ACC112 (cell line): ENCODE results near the gene ZNF516.
A peak's percentile ranks its signal among the peaks of the same experiment; 100 is the strongest.

Experiments used
- H2AFZ ChIP-seq: fragments of 200-600 bp; sonication (generic); one replicate; pipeline ENCODE4 v1.6.0; 2017; ENCODE audit warnings: antibody characterized with exemption, low read length; ENCODE audit not compliant: unreplicated experiment
- H3K27ac ChIP-seq: fragments of 200-600 bp; sonication (generic); 2 replicates; pipeline ENCODE4 v1.5.1; 2014; ENCODE audit warnings: low read depth, mild to moderate bottlenecking, antibody characterized with exemption, low read length, moderate library complexity
- H3K27me3 ChIP-seq: fragments of 200-600 bp; sonication (generic); 2 replicates; pipeline ENCODE4 v1.6.1; 2014; ENCODE audit warnings: mild to moderate bottlenecking, antibody characterized with exemption, low read length, moderate library complexity, mixed read lengths; ENCODE audit not compliant: insufficient read depth
- H3K36me3 ChIP-seq: fragments of 200-600 bp; sonication (generic); 2 replicates; pipeline ENCODE4 v1.6.1; 2016; ENCODE audit warnings: mild to moderate bottlenecking, antibody characterized with exemption, low read length, moderate library complexity, mixed read lengths; ENCODE audit not compliant: insufficient read depth
- H3K4me1 ChIP-seq: fragments of 200-600 bp; sonication (generic); one replicate; pipeline ENCODE4 v1.6.1; 2016; ENCODE audit warnings: low read length, mixed read lengths; ENCODE audit not compliant: insufficient read depth, unreplicated experiment, control insufficient read depth
- H3K4me3 ChIP-seq: fragments of 200-600 bp; sonication (generic); 2 replicates; pipeline ENCODE4 v1.5.1; 2014; ENCODE audit warnings: mild to moderate bottlenecking, low read depth, low read length
- H3K79me2 ChIP-seq: fragments of 200-600 bp; sonication (generic); one replicate; pipeline ENCODE4 v1.6.0; 2016; ENCODE audit warnings: low read length; ENCODE audit not compliant: control insufficient read depth, unreplicated experiment, insufficient read depth

The ZNF516 gene

DNA sequence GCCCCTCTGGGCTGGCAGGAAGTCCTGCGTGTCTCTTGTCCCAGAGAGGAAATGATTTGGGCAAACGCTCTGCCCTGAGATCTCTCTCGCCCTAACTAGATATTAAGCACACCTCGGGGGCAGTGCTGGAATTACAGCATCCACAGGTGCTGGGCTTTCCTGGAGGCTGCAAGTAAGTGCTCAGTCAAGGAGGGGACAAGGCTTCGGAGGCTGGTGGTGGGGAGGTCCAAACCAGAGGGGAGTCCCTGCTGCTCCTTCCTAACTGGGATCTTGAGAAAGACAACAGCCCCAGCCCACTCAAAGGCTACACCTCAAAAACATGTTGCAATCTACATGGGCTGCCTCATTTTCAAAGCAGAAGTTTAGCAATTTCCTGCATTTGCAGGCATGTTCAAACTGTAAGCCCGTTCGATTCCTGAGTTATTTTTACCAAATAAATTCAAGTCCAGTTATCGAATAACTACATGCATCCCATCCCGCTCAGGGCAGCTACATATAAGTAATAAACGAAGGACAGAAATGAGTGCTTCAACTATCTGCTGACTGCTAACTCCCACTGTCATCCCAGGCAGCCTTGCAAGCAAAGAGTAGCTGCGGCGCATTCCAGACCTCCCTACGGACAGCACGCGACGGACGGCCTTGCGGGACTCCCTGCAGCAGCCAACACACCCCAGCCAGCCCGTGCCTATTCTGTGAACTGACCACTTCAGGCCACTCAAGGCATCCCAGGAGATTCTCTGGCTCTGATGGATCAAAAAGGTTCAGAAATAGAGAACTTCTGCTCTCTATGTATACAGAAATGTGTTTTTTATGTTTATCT, 27.5 kb downstream of the ZNF516 start:
- Histone ChIP-seq H3K27ac (peak overlapping the region; percentile 26; the same call in 1 of the 2 replicates), H3K4me1 (peaks cover 17% of the 10 kb centered on the region), H3K4me3 (peak overlapping the region; percentile 47), H3K79me2 (peaks cover 77% of the 10 kb centered on the region), H2AFZ (peak overlapping the region; percentile 56), H3K36me3 (no peaks in the 10 kb centered on the region), H3K27me3 (no peaks in the 10 kb centered on the region)

DNA sequence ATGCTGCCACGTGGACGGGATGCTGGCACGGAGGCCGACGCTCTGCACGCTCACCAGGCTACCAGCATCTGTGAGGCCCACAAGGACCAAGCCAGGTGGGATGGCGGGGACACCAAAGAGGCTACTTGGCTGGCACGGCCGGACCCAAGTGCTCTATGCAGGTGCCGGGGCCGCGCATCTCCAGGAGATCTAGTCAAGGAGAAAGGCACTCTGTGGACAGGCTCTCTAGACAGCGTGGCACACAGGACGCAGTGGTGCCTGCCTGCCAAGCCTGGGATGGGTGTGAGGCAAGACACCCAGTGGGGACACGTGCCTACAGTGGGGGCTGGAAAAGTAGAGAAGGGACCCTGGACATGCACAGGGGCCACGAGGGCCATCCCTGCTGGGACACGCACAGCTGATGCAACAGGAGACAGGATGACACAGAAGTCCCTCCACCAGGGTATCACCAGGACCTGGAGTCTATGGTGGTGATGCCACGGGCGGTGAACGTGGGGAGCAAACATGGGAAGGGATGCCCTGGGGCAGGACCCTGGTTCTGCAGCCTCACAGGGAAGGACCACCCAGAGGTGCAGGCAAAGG, 28.5 kb downstream of the ZNF516 start:
- Histone ChIP-seq H3K27ac (no peak overlapping the region), H3K79me2 (peaks cover 73% of the 10 kb centered on the region), H3K4me3 (no peak overlapping the region), H3K4me1 (peaks cover 17% of the 10 kb centered on the region), H3K36me3 (no peaks in the 10 kb centered on the region), H3K27me3 (no peaks in the 10 kb centered on the region), H2AFZ (no peak overlapping the region)

DNA sequence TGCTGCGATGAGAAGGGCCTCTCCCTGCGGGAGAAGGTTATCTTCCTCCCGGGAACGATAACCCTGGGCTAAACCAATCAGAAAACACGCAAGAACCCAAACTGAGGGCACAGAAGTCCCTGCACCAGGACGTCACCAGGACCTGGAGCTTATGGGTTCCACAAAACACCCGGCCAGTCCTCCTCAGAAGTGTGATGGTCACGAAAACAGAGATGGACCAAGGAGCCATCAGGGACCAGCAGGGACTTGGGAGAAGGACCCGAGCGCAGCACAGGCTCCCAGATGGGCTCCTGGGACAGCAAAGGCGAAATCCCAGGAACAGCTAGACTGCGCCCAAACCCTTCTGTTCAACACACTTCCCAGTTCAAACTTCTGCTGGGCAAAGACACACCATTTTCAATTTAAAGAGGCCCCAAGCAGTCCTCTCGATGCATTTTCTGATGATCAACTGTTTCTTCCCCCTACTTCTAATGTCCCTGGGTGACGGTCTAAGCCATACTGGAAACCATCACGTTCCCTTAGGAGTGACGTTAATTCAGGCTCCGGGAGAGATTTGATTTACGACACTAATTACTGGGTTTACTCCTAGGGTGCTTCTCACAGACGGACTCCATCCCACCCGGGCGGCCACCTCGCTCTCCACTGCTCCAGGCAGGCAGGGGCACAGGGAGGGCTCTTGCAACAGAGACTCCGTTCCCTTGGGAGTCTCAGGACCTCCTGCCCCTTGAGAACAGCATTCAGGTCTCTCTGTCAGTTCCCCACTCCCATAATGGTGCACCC, 29.2 kb downstream of the ZNF516 start:
- peaks cover 71% of the 10 kb centered on the region for H3K79me2 ChIP-seq
- no peak overlapping the region for H2AFZ ChIP-seq
- no peaks in the 10 kb centered on the region for H3K27me3 ChIP-seq
- no peak overlapping the region for H3K4me3 ChIP-seq
- H3K4me1 ChIP-seq: peaks cover 17% of the 10 kb centered on the region
- no peak overlapping the region for H3K27ac ChIP-seq
- no peaks in the 10 kb centered on the region for H3K36me3 ChIP-seq

- Histone ChIP-seq H3K79me2 (peaks cover 66% of the 10 kb centered on the region), H3K36me3 (no peaks in the 10 kb centered on the region), H3K4me1 (peaks cover 22% of the 10 kb centered on the region), H2AFZ (no peak overlapping the region), H3K27ac (no peak overlapping the region), H3K27me3 (no peaks in the 10 kb centered on the region), H3K4me3 (no peak overlapping the region)
These were observed 30.5 kb downstream of the ZNF516 start for GRCh38 chr18:76464281-76465259.

DNA sequence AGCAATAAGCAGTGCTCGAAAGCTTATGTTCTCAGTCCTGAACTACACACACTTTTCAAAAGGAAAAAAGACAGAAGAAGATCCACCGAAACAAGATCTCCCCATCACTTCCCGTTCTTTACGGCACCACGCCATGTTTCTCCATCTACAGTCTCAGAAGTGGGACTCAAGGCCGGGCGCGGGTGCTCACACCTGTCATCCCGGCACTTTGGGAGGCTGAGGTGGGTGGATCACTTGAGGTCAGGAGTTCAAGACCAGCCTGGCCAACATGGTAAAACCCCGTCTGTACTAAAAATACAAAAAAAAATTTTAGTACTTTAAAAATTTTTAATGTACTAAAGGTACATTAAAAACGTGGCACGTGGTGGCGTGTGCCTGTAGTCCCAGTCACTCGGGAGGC, 31.2 kb downstream of the ZNF516 start:
- H3K79me2 ChIP-seq: peaks cover 70% of the 10 kb centered on the region
- H3K27ac ChIP-seq: no peak overlapping the region
- no peaks in the 10 kb centered on the region for H3K27me3 ChIP-seq
- H3K4me3 ChIP-seq: no peak overlapping the region
- H3K4me1 ChIP-seq: peaks cover 27% of the 10 kb centered on the region
- H3K36me3 ChIP-seq: no peaks in the 10 kb centered on the region
- no peak overlapping the region for H2AFZ ChIP-seq

DNA sequence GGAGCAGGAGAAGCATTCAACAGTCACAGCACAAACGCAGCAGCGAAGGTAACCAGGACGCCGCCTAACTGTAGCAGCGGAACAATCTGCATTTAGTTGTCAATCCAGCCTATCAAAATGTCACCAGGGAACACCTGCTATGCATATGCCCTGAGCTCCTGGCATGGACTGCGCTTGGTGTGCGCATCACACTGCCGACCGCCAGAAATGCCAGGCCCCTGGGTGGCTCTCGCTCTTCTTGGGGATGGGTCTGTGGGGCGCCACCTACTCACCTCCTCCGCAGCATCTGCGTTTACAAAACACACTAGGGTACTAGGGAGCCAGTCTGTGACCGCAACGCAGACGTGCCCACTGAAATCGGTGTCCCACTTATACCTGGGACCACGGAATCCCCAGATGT, 31.7 kb downstream of the ZNF516 start:
- peaks cover 27% of the 10 kb centered on the region for H3K4me1 ChIP-seq
- H3K79me2 ChIP-seq: peaks cover 70% of the 10 kb centered on the region
- no peaks in the 10 kb centered on the region for H3K36me3 ChIP-seq

DNA sequence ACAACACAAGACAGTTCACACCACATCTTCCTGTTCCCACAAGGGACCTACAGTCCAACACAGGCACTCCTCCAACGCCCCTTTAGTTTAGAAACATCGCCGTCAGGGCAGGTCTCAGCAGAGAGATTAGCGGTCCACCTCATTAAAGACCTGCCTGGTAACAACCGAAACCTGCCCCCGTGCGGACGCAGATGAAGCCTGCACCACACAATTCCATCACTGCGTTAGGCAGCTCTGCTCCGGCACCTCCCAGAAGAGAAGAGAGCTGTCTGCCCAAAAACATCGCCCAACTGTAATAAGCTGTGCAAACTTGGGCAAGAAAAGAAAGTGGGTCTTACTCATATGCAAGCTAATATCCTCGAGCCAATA, 32.7 kb downstream of the ZNF516 start:
- no peak overlapping the region for H2AFZ ChIP-seq
- no peaks in the 10 kb centered on the region for H3K36me3 ChIP-seq
- H3K4me3 ChIP-seq: no peak overlapping the region
- H3K27ac ChIP-seq: no peak overlapping the region
- H3K4me1 ChIP-seq: peaks cover 32% of the 10 kb centered on the region
- no peaks in the 10 kb centered on the region for H3K27me3 ChIP-seq
- peaks cover 68% of the 10 kb centered on the region for H3K79me2 ChIP-seq

More for the DNA sequence above, 31.7 kb downstream of the ZNF516 start:
- Histone ChIP-seq H2AFZ (no peak overlapping the region), H3K4me3 (no peak overlapping the region), H3K27me3 (no peaks in the 10 kb centered on the region), H3K27ac (no peak overlapping the region)

DNA sequence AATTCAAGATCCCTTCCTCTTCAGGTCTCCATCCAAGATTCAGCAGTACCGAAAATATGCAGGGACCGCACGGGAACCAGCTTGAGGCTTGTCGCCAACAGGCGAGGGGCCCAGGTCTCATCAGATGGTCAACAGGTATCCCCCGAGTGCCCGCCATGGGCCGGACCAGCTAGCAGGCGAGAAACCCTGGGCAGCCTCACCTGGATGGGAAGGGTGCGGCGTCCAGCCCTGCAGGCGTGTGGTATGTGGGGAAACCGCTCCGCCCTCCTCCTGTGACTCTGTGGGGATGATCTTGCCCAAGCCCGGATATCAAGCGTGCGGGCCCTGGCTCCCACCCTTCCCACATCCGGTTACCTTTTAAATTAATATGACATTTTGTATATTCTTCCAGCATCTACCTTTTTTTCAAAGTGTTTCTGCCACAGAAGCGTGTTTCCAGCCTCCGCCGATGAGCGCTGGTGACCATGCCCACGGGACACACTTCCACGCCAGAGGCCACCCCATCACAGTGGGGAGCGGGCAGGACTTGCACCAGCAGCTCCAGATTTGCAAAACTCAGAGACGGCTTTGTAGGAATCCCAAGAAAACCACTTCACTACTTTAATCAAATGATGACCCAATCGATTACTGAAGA, 33.2 kb downstream of the ZNF516 start:
- peaks cover 71% of the 10 kb centered on the region for H3K79me2 ChIP-seq
- no peak overlapping the region for H2AFZ ChIP-seq
- H3K36me3 ChIP-seq: no peaks in the 10 kb centered on the region
- H3K27me3 ChIP-seq: no peaks in the 10 kb centered on the region
- H3K4me1 ChIP-seq: peaks cover 37% of the 10 kb centered on the region
- no peak overlapping the region for H3K4me3 ChIP-seq
- H3K27ac ChIP-seq: no peak overlapping the region

DNA sequence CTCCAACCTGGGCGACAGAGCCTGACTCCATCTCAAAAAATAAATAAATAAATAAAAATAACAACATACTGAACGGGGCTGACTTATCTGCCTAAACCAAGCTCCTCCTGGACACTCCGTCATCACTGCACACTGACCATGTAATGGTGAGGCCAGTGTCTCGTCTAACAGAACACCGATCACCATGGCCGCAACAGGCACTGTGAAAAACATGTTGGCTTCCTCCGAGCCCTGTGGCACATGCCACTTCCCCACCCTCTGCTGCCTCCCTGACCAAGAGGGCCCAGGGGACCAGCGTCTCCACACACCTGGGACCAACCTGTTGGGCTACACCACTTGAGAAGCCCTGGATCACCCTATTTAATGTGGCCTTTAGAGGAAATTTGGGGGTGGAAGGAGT, 33.9 kb downstream of the ZNF516 start:
- H3K4me1 ChIP-seq: peaks cover 42% of the 10 kb centered on the region
- no peak overlapping the region for H3K27ac ChIP-seq
- no peak overlapping the region for H3K4me3 ChIP-seq
- H3K79me2 ChIP-seq: peaks cover 71% of the 10 kb centered on the region
- H2AFZ ChIP-seq: no peak overlapping the region
- no peaks in the 10 kb centered on the region for H3K27me3 ChIP-seq
- no peaks in the 10 kb centered on the region for H3K36me3 ChIP-seq
